ENCODE results near the gene NDNF. TPM values are rescaled to one million over a fixed set of nuclear protein-coding genes. Genes with fewer than 3 reads are reported as not detected.

The NDNF gene
- total RNA-seq, 1 donor from 2014 or later, result 0.34 TPM

GRCh38 chr4:121016611-121017010 lies 55.7 kb downstream of the NDNF start:
- H3K27ac ChIP-seq (ENCODE audit: low read depth, low read length), result no peak overlapping the region
- Mint-ChIP-seq H3K9me3 (ENCODE audit: unreplicated experiment) (no peaks in the 10 kb centered on the region), H3K4me3 (ENCODE audit: unreplicated experiment) (no peak overlapping the region), H3K4me1 (ENCODE audit: low read depth, unreplicated experiment) (no peaks in the 10 kb centered on the region), H3K27ac (ENCODE audit: unreplicated experiment) (no peak overlapping the region), H3K27me3 (ENCODE audit: low read depth, unreplicated experiment) (no peaks in the 10 kb centered on the region), H3K36me3 (ENCODE audit: low read depth, unreplicated experiment) (no peaks in the 10 kb centered on the region)
- H2AFZ ChIP-seq (ENCODE audit: low read depth, low read length), result no peak overlapping the region
- no peak for DNase-seq (ENCODE audit: low read depth)
- no peaks in the 10 kb centered on the region for H3K4me1 ChIP-seq (ENCODE audit: insufficient read depth, low read length)
- H3K79me2 ChIP-seq (ENCODE audit: insufficient read depth, low read length), result no peaks in the 10 kb centered on the region
- H3K4me2 ChIP-seq (ENCODE audit: low read length), result no peak overlapping the region
- no peak for FAIRE-seq
- no peak overlapping the region for H3K9ac ChIP-seq (ENCODE audit: low read length)
- no peaks in the 10 kb centered on the region for H3K9me3 ChIP-seq (ENCODE audit: insufficient read depth, low read depth, low read length)
- H3K36me3 ChIP-seq (ENCODE audit: insufficient read depth, low read length), result no peaks in the 10 kb centered on the region
- H4K20me1 ChIP-seq (ENCODE audit: insufficient read depth, low read length), result no peaks in the 10 kb centered on the region
- TF ChIP-seq EZH2 (IDR thresholded peaks at IDR 0.05; ENCODE audit: insufficient read depth, low read length) (no peak), CTCF (IDR thresholded peaks at IDR 0.05; ENCODE audit: insufficient read depth, low read depth, low read length) (no peak)
- H3K4me3 ChIP-seq (ENCODE audit: insufficient read depth, low read depth, low read length), result no peak overlapping the region
- no peaks in the 10 kb centered on the region for H3K27me3 ChIP-seq (ENCODE audit: insufficient read depth, low read length)

- Histone ChIP-seq H3K9ac (ENCODE audit: low read length) (no peak overlapping the region), H3K27me3 (ENCODE audit: insufficient read depth, low read length) (no peaks in the 10 kb centered on the region), H3K4me3 (ENCODE audit: insufficient read depth, low read depth, low read length) (no peak overlapping the region), H3K4me1 (ENCODE audit: insufficient read depth, low read length) (no peaks in the 10 kb centered on the region), H4K20me1 (ENCODE audit: insufficient read depth, low read length) (no peaks in the 10 kb centered on the region), H3K27ac (ENCODE audit: low read depth, low read length) (no peak overlapping the region), H3K36me3 (ENCODE audit: insufficient read depth, low read length) (no peaks in the 10 kb centered on the region), H3K4me2 (ENCODE audit: low read length) (no peak overlapping the region), H2AFZ (ENCODE audit: low read depth, low read length) (no peak overlapping the region), H3K9me3 (ENCODE audit: insufficient read depth, low read depth, low read length) (no peaks in the 10 kb centered on the region), H3K79me2 (ENCODE audit: insufficient read depth, low read length) (no peaks in the 10 kb centered on the region)
- no peak for FAIRE-seq
- TF ChIP-seq EZH2 (IDR thresholded peaks at IDR 0.05; ENCODE audit: insufficient read depth, low read length) (no peak), CTCF (IDR thresholded peaks at IDR 0.05; ENCODE audit: insufficient read depth, low read depth, low read length) (no peak)
- no peaks in the 10 kb centered on the region for H3K9me3 Mint-ChIP-seq (ENCODE audit: unreplicated experiment)
- no peak for DNase-seq (ENCODE audit: low read depth)
- H3K27me3 Mint-ChIP-seq (ENCODE audit: low read depth, unreplicated experiment), result no peaks in the 10 kb centered on the region
- H3K4me3 Mint-ChIP-seq (ENCODE audit: unreplicated experiment), result no peak overlapping the region
- no peaks in the 10 kb centered on the region for H3K36me3 Mint-ChIP-seq (ENCODE audit: low read depth, unreplicated experiment)
- H3K27ac Mint-ChIP-seq (ENCODE audit: unreplicated experiment), result no peak overlapping the region
- H3K4me1 Mint-ChIP-seq (ENCODE audit: low read depth, unreplicated experiment), result peaks cover 3% of the 10 kb centered on the region
These were observed 56.9 kb downstream of the NDNF start for GRCh38 chr4:121015421-121015820.

- Mint-ChIP-seq H3K27me3 (ENCODE audit: low read depth, unreplicated experiment) (peaks cover 1% of the 10 kb centered on the region), H3K9me3 (ENCODE audit: unreplicated experiment) (no peaks in the 10 kb centered on the region), H3K27ac (ENCODE audit: unreplicated experiment) (no peak overlapping the region), H3K4me3 (ENCODE audit: unreplicated experiment) (no peak overlapping the region), H3K4me1 (ENCODE audit: low read depth, unreplicated experiment) (peaks cover 9% of the 10 kb centered on the region), H3K36me3 (ENCODE audit: low read depth, unreplicated experiment) (no peaks in the 10 kb centered on the region)
- no peaks in the 10 kb centered on the region for H3K9me3 ChIP-seq (ENCODE audit: insufficient read depth, low read depth, low read length)
- H3K79me2 ChIP-seq (ENCODE audit: insufficient read depth, low read length), result no peaks in the 10 kb centered on the region
- DNase-seq (ENCODE audit: low read depth), result no peak
- H3K27ac ChIP-seq (ENCODE audit: low read depth, low read length), result no peak overlapping the region
- H3K9ac ChIP-seq (ENCODE audit: low read length), result no peak overlapping the region
- H3K4me2 ChIP-seq (ENCODE audit: low read length), result no peak overlapping the region
- H3K4me1 ChIP-seq (ENCODE audit: insufficient read depth, low read length), result no peaks in the 10 kb centered on the region
- H3K4me3 ChIP-seq (ENCODE audit: insufficient read depth, low read depth, low read length), result no peak overlapping the region
- H2AFZ ChIP-seq (ENCODE audit: low read depth, low read length), result no peak overlapping the region
- no peaks in the 10 kb centered on the region for H4K20me1 ChIP-seq (ENCODE audit: insufficient read depth, low read length)
- H3K36me3 ChIP-seq (ENCODE audit: insufficient read depth, low read length), result no peaks in the 10 kb centered on the region
- no peak for TF ChIP-seq EZH2 (IDR thresholded peaks at IDR 0.05; ENCODE audit: insufficient read depth, low read length)
- TF ChIP-seq CTCF (IDR thresholded peaks at IDR 0.05; ENCODE audit: insufficient read depth, low read depth, low read length), result no peak
- H3K27me3 ChIP-seq (ENCODE audit: insufficient read depth, low read length), result no peaks in the 10 kb centered on the region
- FAIRE-seq, result no peak
These were observed 57.8 kb downstream of the NDNF start for GRCh38 chr4:121014544-121014943.
